CD4-positive, alpha-beta memory T cell (primary cell): ENCODE data around the gene SLC39A11. TPM values are rescaled to one million over a fixed set of nuclear protein-coding genes. Genes with fewer than 3 reads are reported as not detected.
A peak's percentile ranks its signal among the peaks of the same experiment; 100 is the strongest.

Experiments
- CTCF ChIA-PET: fragments of 350-600 bp; sonication (Branson Sonifier 250); formaldehyde crosslinking; loops from one replicate; lab custom pipeline; 2021; ENCODE audit warnings: inconsistent platforms; ENCODE audit not compliant: partially characterized antibody; lab: Charles Lee
- POLR2A ChIA-PET: fragments of 350-600 bp; sonication (Branson Sonifier 250); formaldehyde crosslinking; loops from one replicate; lab custom pipeline; 2021; ENCODE audit not compliant: partially characterized antibody; lab: Charles Lee
- DNase-seq, 5 donors: peaks; one replicate each; pipeline versions ENCODE4 v3.0.0 to v3.0.0-alpha.2; 2020 to 2022; ENCODE audit warnings: mixed read lengths in 1 of 5
- H3K27ac ChIP-seq: one replicate; pipeline ENCODE4 v1.7.0; 2013; ENCODE audit warnings: low read depth, low read length
- H3K27me3 ChIP-seq: 2 replicates; pipeline ENCODE4 v1.7.0; 2013; ENCODE audit warnings: mild to moderate bottlenecking, low read length, moderate library complexity; ENCODE audit not compliant: insufficient read depth
- H3K36me3 ChIP-seq: 2 replicates; pipeline ENCODE4 v1.7.0; 2013; ENCODE audit warnings: mild to moderate bottlenecking, low read length, moderate library complexity; ENCODE audit not compliant: insufficient read depth
- H3K4me1 ChIP-seq: 2 replicates; pipeline ENCODE4 v1.7.0; 2013; ENCODE audit warnings: mild to moderate bottlenecking, low read length, moderate library complexity; ENCODE audit not compliant: insufficient read depth
- H3K4me3 ChIP-seq, 2 donors: one replicate each; pipeline ENCODE4 v1.7.0; 2013; ENCODE audit warnings: low read length in 2 of 2, mild to moderate bottlenecking in 1 of 2
- H3K9me3 ChIP-seq, 2 donors: one replicate each; pipeline ENCODE4 v1.7.0; 2013; ENCODE audit warnings: low read length in 2 of 2, control low read depth in 1 of 2; ENCODE audit not compliant: control insufficient read depth in 1 of 2
- H3K27ac Mint-ChIP-seq, 7 donors: one replicate each; pipeline ENCODE4 v1.8.0; 2020 to 2021; ENCODE audit warnings: mixed read lengths in 7 of 7, mild to moderate bottlenecking in 6 of 7, inconsistent platforms in 3 of 7, moderate library complexity in 3 of 7
- H3K27me3 Mint-ChIP-seq, 2 donors: one replicate each; pipeline ENCODE4 v1.8.0; 2020 to 2021; ENCODE audit warnings: mixed read lengths in 2 of 2
- H3K36me3 Mint-ChIP-seq, 2 donors: one replicate each; pipeline ENCODE4 v1.8.0; 2020 to 2021; ENCODE audit warnings: mixed read lengths in 2 of 2, inconsistent platforms in 1 of 2, mild to moderate bottlenecking in 1 of 2
- H3K4me1 Mint-ChIP-seq, 4 donors: one replicate each; pipeline ENCODE4 v1.8.0; 2020 to 2021; ENCODE audit warnings: mixed read lengths in 4 of 4, mild to moderate bottlenecking in 1 of 4
- H3K4me3 Mint-ChIP-seq, 8 donors: one replicate each; pipeline ENCODE4 v1.8.0; 2020 to 2021; ENCODE audit warnings: mixed read lengths in 8 of 8, mild to moderate bottlenecking in 7 of 8, moderate library complexity in 6 of 8, inconsistent platforms in 3 of 8
- H3K9me3 Mint-ChIP-seq, 8 donors: one replicate each; pipeline ENCODE4 v1.8.0; 2020 to 2021; ENCODE audit warnings: mixed read lengths in 8 of 8, mild to moderate bottlenecking in 5 of 8, inconsistent platforms in 3 of 8, moderate library complexity in 1 of 8
- intact Hi-C: fragments of 100-400 bp; cut with micrococcal nuclease; formaldehyde crosslinking; loops from one replicate; pipeline ENCODE4 v1.15.1; 2023
- polyA plus RNA-seq, 2 donors: library from polyadenylated mRNA; unstranded; fragments of 300-500 nt; fragmentation: Illumina TruSeq; gene quantifications; one replicate each; pipeline ENCODE4 v1.2.3, GENCODE V29; 2021
- total RNA-seq, 2 experiments: library from RNA; stranded (reverse); gene quantifications; one replicate each; pipeline ENCODE4 v1.2.3, GENCODE V29; 2021

The SLC39A11 gene
- total and polyA plus RNA-seq, 4 experiments from 2014 or later: 15.9 to 23.7 (median 20.4) TPM

DNA sequence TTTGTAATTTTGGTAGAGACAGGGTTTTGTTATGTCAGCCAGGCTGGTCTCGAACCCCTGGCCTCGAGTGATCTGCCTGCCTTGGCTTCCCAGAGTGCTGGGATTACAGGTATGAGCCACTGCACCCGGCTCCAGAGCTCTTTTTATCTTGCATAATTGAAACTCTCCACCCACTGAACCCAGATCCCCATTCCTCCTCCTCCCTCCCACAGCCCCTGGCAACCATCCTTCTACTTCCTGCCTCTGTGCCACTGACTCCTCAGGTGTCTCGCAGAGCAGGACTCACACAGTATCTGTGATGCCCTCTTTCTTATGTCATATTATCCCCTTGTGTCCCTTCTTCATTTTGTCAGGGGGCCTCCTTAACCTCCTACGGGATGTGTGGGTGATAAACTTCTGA is 340.7 kb downstream of the SLC39A11 start:
- ChIA-PET CTCF (no interaction called here), POLR2A (no interaction called here)
- Histone ChIP-seq H3K4me1 (no peaks in the 10 kb centered on the region), H3K36me3 (no peaks in the 10 kb centered on the region), H3K27me3 (no peaks in the 10 kb centered on the region), H3K27ac (no peak overlapping the region), H3K9me3 (no peaks in the 10 kb centered on the region), H3K4me3 (no peak overlapping the region)
- Mint-ChIP-seq H3K36me3 (peaks cover 2 to 19% of the 10 kb centered on the region in 2 donors), H3K9me3 (peaks cover 0 to 6% (median 0%) of the 10 kb centered on the region in 8 donors), H3K27me3 (no peaks in the 10 kb centered on the region), H3K27ac (peak overlapping the region in 1 of 7 donors; percentile 7), H3K4me1 (no peaks in the 10 kb centered on the region), H3K4me3 (peak overlapping the region in 1 of 8 donors; percentile 14)
- DNase-seq: no peak
- intact Hi-C loops: no loop called here

DNA sequence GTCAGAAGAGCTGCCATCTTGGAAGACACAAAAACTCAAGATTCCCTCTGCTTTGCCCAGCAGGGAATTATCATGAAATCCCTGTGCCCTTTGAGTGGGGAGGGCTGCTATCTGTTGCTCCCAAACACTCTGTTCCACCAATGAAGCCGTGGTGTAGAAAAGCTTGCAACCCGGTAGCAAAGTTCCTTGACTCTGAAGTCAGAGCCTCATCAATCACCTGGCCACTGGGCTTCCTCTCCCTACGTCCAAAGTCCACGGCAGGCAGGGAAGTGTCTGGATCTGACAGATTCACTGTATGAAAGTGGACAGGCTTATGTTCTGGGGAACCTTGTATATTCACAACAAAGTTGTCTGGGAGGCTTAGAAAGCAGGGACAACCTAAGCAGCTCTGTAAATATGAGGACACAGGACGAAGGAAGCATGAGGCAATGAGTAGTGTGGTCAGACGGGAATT is 343.3 kb downstream of the SLC39A11 start:
- no peak overlapping the region for H3K4me3 Mint-ChIP-seq
- no peaks in the 10 kb centered on the region for H3K4me1 Mint-ChIP-seq
- intact Hi-C loops: no loop called here
- H3K27me3 Mint-ChIP-seq: no peaks in the 10 kb centered on the region
- H3K36me3 Mint-ChIP-seq: no peaks in the 10 kb centered on the region
- no peak overlapping the region for H3K4me3 ChIP-seq
- no peaks in the 10 kb centered on the region for H3K27me3 ChIP-seq
- no peaks in the 10 kb centered on the region for H3K36me3 ChIP-seq
- no peak overlapping the region for H3K27ac ChIP-seq
- no peaks in the 10 kb centered on the region for H3K9me3 ChIP-seq
- H3K27ac Mint-ChIP-seq: no peak overlapping the region
- H3K9me3 Mint-ChIP-seq: peaks cover 0 to 2% (median 0%) of the 10 kb centered on the region in 8 donors
- DNase-seq: no peak
- CTCF ChIA-PET: interaction anchor here (1.3 kb wide), 1 partner anchor 22 kb away, joined by 3 read pairs; no protein-coding TSS in a partner anchor
- POLR2A ChIA-PET: no interaction called here
- no peaks in the 10 kb centered on the region for H3K4me1 ChIP-seq

DNA sequence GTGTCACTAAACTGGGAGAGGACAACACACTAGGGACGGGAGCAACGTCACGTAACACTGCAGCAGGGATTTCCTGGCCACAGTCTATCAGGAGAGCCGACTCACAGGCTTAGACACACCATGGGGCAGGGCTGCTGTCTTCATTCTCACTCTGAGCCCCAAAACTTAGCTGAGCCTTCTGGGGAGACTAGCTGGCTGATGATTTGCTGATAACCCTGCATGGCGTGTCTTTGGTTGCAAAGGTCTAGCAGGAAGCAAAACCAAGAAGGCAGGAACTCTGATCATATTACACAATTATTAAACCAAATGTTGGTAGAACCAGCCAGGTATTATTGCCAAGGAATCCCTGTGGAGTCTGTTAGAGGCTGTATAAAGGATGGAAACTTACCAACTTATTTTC is 345.0 kb downstream of the SLC39A11 start:
- ChIA-PET POLR2A (no interaction called here), CTCF (interaction anchor here (0.7 kb wide), 1 partner anchor 11 kb away, joined by 3 read pairs; no protein-coding TSS in a partner anchor)
- Histone ChIP-seq H3K27me3 (no peaks in the 10 kb centered on the region), H3K4me3 (no peak overlapping the region), H3K9me3 (no peaks in the 10 kb centered on the region), H3K27ac (no peak overlapping the region), H3K4me1 (no peaks in the 10 kb centered on the region), H3K36me3 (no peaks in the 10 kb centered on the region)
- no peak for DNase-seq
- H3K4me3 Mint-ChIP-seq: no peak overlapping the region
- no peaks in the 10 kb centered on the region for H3K36me3 Mint-ChIP-seq
- no peaks in the 10 kb centered on the region for H3K9me3 Mint-ChIP-seq
- intact Hi-C loops: no loop called here
- no peaks in the 10 kb centered on the region for H3K4me1 Mint-ChIP-seq
- no peaks in the 10 kb centered on the region for H3K27me3 Mint-ChIP-seq
- no peak overlapping the region for H3K27ac Mint-ChIP-seq

DNA sequence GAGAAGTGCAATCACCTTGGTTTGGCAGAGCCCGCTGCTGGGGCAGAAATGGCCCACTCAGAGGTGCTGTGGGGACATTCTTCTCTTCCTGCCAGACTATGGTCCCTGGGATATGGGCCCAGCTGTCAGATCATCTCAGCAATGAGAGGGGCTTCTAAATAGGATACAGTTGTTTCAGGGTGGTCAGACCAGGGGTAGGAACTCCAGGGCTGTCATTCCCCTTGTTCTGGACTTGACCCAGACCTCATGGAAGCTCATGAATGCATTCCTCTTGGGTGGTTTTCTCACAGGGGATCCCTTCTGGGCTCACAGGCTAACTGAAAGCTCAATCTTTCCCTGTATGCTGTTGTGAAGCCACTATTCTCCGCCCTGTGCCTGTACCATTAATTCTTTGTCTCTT is 347.2 kb downstream of the SLC39A11 start:
- H3K27me3 ChIP-seq: no peaks in the 10 kb centered on the region

DNA sequence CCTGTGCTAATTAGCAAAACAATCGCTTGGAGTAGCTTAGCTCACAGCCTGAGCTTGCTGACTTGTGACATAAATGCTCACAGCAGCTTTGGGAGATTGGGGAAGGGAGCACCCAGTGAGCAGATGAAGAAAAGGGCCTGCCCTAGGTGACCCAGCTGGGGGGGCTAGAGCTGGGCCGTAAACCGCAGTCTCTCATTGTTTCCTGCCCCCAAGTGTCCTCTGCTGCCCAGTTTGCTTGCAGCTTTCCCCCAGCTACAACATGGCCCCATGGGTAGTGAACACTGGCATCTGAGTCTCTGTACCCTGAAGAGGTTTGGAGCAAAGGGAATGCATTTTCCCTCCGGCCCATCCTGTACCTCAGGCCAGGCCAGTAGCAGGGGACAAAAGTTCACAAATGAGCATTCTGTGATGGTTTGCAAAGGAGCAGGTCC is 349.4 kb downstream of the SLC39A11 start:
- H3K4me3 Mint-ChIP-seq: no peak overlapping the region
- no peaks in the 10 kb centered on the region for H3K4me1 Mint-ChIP-seq
- H3K36me3 ChIP-seq: no peaks in the 10 kb centered on the region
- intact Hi-C loops: no loop called here
- ChIA-PET CTCF (interaction anchor here (1.1 kb wide), 1 partner anchor 183 kb away, joined by 3 read pairs; no protein-coding TSS in a partner anchor), POLR2A (no interaction called here)
- H3K27ac Mint-ChIP-seq: no peak overlapping the region
- H3K27me3 Mint-ChIP-seq: no peaks in the 10 kb centered on the region
- H3K9me3 Mint-ChIP-seq: no peaks in the 10 kb centered on the region
- peaks cover 0 to 2% of the 10 kb centered on the region in 2 donors for H3K36me3 Mint-ChIP-seq
- no peaks in the 10 kb centered on the region for H3K27me3 ChIP-seq
- no peak overlapping the region for H3K27ac ChIP-seq
- H3K4me1 ChIP-seq: no peaks in the 10 kb centered on the region
- DNase-seq: no peak
- no peak overlapping the region for H3K4me3 ChIP-seq
- no peaks in the 10 kb centered on the region for H3K9me3 ChIP-seq

More for the DNA sequence above, 347.2 kb downstream of the SLC39A11 start:
- H3K36me3 ChIP-seq: no peaks in the 10 kb centered on the region
- no peak overlapping the region for H3K27ac ChIP-seq
- Mint-ChIP-seq H3K4me3 (no peak overlapping the region), H3K4me1 (no peaks in the 10 kb centered on the region), H3K9me3 (no peaks in the 10 kb centered on the region), H3K27ac (no peak overlapping the region), H3K36me3 (no peaks in the 10 kb centered on the region), H3K27me3 (no peaks in the 10 kb centered on the region)
- ChIA-PET CTCF (no interaction called here), POLR2A (no interaction called here)
- intact Hi-C loops: no loop called here
- no peaks in the 10 kb centered on the region for H3K4me1 ChIP-seq
- no peak overlapping the region for H3K4me3 ChIP-seq
- no peaks in the 10 kb centered on the region for H3K9me3 ChIP-seq
- no peak for DNase-seq

DNA sequence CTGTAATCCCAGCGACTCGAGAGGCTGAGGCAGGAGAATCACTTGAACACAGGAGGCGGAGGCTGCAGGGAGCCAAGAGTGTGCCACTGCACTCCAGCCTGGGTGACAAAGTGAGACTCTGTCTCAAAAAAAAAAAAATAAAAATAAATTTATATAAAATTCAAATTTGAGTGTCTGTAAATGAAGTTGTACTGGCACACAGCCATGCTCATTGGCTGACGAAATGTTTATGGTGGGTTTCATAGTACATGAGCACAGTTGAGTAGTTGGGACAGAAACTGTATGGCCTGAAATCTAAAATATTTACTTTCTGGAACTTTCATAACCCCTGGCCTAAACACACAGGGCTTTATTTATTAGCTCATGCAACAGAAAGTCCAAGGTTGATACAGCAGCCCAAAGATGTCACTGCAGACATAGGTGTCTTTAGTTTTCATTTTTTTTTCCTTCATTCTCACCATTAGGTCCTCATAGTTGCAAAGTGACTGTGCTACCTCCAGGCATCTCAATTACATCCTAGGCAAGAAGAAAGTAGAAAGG is 355.3 kb downstream of the SLC39A11 start:
- no peak overlapping the region for H3K27ac Mint-ChIP-seq
- no peak overlapping the region for H3K4me3 ChIP-seq
- POLR2A ChIA-PET: no interaction called here
- H3K4me1 Mint-ChIP-seq: no peaks in the 10 kb centered on the region
- peaks cover 7 to 19% of the 10 kb centered on the region in 2 donors for H3K36me3 Mint-ChIP-seq
- DNase-seq: no peak
- H3K27me3 Mint-ChIP-seq: no peaks in the 10 kb centered on the region
- H3K36me3 ChIP-seq: no peaks in the 10 kb centered on the region
- H3K4me3 Mint-ChIP-seq: no peak overlapping the region
- intact Hi-C loops: no loop called here
- CTCF ChIA-PET: interaction anchor here (0.9 kb wide), 1 partner anchor 10 kb away, joined by 5 read pairs; no protein-coding TSS in a partner anchor
- no peaks in the 10 kb centered on the region for H3K27me3 ChIP-seq
- no peak overlapping the region for H3K27ac ChIP-seq
- H3K4me1 ChIP-seq: no peaks in the 10 kb centered on the region
- no peaks in the 10 kb centered on the region for H3K9me3 Mint-ChIP-seq
- H3K9me3 ChIP-seq: no peaks in the 10 kb centered on the region

DNA sequence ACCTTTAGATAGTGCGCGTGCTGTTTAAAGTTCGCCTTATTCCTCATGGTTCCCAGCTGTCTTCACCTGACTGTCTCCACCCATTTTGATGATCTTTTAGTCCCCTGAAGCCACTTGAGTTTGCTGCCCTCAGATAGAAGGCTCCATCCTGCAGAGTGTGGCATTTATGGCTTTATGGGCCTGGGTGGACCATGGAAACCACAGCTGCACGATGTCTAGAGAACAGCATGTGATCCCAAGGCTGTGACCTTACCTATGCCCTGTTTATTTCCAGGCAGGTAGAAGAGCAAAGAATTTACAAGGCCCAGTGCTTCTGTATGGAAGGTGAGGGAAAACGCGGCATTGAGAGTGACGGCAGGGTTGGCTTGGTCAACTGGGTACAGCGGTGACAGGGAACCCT is 356.9 kb downstream of the SLC39A11 start:
- peaks cover 7 to 19% of the 10 kb centered on the region in 2 donors for H3K36me3 Mint-ChIP-seq
- Histone ChIP-seq H3K4me3 (no peak overlapping the region), H3K27ac (no peak overlapping the region), H3K27me3 (no peaks in the 10 kb centered on the region), H3K9me3 (no peaks in the 10 kb centered on the region), H3K36me3 (no peaks in the 10 kb centered on the region), H3K4me1 (no peaks in the 10 kb centered on the region)
- H3K4me1 Mint-ChIP-seq: no peaks in the 10 kb centered on the region
- H3K4me3 Mint-ChIP-seq: no peak overlapping the region
- H3K27ac Mint-ChIP-seq: peak overlapping the region in 2 of 7 donors; percentile 24 to 31
- DNase-seq: no peak
- ChIA-PET POLR2A (interaction anchor here (0.6 kb wide), 1 partner anchor 9 kb away, joined by 4 read pairs; no protein-coding TSS in a partner anchor), CTCF (interaction anchor here (1.1 to 3.2 kb wide), 3 partner anchors 9 to 12 kb away, joined by 3 to 27 read pairs (median 3); no protein-coding TSS in a partner anchor)
- H3K9me3 Mint-ChIP-seq: no peaks in the 10 kb centered on the region
- intact Hi-C loops: no loop called here
- no peaks in the 10 kb centered on the region for H3K27me3 Mint-ChIP-seq
